Cardiac fibroblast (primary cell): Measurements from ENCODE around the gene RITA1.

Experiments used
- DNase-seq, 2 donors: peaks; one replicate each; pipeline versions ENCODE4 v3.0.0 to v3.0.0-alpha.2; 2010; ENCODE audit warnings: low read depth in 2 of 2
- H3K4me3 ChIP-seq, 2 donors: replicated peaks in 1 of 2; 1 replicate in 1 of 2; 2 replicates in 1 of 2; pipeline ENCODE4 v1.5.1; 2011; ENCODE audit warnings: low read depth in 2 of 2, low read length in 2 of 2, mild to moderate bottlenecking in 2 of 2, moderate library complexity in 1 of 2
- TF ChIP-seq, protein P1 (sequence below): IDR thresholded peaks from one replicate; pipeline ENCODE4 v1.5.1; 2011; ENCODE audit warnings: low read depth, mild to moderate bottlenecking, low read length, inconsistent platforms

The RITA1 gene

DNA sequence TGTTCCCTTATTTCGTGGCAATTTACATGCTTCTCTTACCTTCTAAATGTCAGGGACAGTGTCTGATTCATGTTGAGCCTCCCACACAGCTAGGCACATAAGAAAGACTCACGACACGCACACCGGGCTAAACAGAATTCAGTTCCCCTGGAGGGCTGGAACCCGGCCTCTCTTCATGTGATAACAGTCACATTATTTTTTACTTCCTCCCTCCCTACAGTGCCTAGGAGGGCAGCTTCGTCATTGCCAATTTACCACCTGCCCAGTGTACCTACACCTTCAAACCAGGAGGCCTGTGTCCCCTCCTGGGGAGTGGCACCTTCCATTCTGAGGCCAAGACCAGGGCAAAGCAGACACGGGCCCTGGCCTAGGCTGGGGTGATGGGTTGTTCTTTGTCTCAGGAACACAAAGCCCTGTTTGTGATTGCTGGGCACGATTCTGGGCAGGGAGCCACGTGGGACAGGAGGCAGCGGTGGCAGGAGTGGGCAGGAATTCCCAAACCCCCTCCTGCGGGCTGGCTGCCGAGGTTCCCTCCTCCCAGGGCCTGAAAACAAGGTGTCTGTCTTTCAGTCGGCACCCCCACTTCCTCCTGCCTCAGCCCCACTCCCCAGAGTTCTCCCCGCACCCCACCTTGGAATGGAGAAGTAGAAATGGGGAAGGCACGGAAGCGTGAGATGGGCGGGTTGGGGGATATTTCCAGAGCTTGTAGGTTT, 43.2 kb upstream of the RITA1 start:
- DNase-seq, result no peak
- TF ChIP-seq, protein P1, sequence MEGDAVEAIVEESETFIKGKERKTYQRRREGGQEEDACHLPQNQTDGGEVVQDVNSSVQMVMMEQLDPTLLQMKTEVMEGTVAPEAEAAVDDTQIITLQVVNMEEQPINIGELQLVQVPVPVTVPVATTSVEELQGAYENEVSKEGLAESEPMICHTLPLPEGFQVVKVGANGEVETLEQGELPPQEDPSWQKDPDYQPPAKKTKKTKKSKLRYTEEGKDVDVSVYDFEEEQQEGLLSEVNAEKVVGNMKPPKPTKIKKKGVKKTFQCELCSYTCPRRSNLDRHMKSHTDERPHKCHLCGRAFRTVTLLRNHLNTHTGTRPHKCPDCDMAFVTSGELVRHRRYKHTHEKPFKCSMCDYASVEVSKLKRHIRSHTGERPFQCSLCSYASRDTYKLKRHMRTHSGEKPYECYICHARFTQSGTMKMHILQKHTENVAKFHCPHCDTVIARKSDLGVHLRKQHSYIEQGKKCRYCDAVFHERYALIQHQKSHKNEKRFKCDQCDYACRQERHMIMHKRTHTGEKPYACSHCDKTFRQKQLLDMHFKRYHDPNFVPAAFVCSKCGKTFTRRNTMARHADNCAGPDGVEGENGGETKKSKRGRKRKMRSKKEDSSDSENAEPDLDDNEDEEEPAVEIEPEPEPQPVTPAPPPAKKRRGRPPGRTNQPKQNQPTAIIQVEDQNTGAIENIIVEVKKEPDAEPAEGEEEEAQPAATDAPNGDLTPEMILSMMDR, result no peak

DNA sequence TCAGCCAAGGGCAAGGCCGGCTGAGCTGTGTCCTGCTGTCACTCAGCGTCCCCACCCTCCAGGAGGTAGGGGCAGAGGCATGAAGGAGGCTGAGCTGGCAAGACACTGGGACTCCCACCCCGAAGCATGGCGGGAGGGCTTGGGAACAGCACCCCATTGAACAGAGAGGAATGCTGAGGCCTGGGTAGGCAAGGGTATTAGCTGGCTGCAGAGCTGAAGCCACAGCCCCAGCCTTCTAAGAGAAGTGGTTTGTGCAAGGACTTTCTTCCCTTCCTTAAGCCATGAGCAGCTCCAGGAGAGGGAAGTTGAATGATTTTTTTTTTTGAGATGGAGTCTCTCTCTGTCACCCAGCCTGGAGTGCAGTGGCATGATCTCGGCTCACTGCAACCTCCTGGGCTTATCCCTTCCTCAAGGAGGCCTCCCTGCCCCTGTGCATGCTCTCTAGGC, 42.6 kb upstream of the RITA1 start:
- TF ChIP-seq, protein P1, result no peak
- DNase-seq, result no peak
- H3K4me3 ChIP-seq, result no peak overlapping the region

More for the DNA sequence above, 43.2 kb upstream of the RITA1 start:
- H3K4me3 ChIP-seq, result no peak overlapping the region

DNA sequence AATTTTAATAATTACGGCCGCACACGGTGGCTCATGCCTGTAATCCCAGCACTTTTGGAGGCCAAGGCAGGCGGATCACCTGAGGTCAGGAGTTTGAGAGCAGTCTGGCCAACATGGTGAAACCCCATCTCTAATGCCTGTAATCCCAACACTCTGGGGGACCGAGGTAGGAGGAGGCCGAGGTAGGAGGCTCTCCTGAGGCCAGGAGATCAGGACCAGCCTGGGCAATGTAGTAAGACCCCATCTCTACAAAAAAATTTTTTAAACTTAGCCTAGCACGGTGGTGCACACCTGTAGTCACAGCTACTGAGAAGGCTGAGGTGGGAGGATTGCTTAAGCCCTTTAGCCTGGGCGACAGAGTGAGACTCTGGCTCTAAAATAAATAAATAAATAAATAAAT, 41.6 kb upstream of the RITA1 start:
- DNase-seq, result no peak
- no peak overlapping the region for H3K4me3 ChIP-seq
- TF ChIP-seq, protein P1, result no peak

DNA sequence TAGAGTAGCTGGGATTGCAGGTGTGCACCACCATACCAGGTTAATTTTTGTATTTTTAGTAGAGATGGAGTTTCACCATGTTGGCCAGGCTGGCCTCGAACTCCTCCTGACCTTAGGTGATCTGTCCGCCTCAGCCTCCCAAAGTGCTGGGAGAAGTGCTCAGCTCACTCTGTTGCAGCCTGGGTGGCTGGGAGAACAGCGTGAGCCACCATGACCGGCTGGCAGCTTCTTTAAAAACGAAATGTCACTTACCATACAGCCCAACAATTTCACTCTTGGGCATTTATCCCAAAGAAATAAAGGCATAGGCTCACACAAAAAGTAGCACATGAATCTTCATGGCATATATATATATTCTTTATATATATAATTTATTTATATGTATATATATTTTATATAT, 40.7 kb upstream of the RITA1 start:
- no peak overlapping the region for H3K4me3 ChIP-seq
- TF ChIP-seq, protein P1, result no peak
- DNase-seq, result no peak

DNA sequence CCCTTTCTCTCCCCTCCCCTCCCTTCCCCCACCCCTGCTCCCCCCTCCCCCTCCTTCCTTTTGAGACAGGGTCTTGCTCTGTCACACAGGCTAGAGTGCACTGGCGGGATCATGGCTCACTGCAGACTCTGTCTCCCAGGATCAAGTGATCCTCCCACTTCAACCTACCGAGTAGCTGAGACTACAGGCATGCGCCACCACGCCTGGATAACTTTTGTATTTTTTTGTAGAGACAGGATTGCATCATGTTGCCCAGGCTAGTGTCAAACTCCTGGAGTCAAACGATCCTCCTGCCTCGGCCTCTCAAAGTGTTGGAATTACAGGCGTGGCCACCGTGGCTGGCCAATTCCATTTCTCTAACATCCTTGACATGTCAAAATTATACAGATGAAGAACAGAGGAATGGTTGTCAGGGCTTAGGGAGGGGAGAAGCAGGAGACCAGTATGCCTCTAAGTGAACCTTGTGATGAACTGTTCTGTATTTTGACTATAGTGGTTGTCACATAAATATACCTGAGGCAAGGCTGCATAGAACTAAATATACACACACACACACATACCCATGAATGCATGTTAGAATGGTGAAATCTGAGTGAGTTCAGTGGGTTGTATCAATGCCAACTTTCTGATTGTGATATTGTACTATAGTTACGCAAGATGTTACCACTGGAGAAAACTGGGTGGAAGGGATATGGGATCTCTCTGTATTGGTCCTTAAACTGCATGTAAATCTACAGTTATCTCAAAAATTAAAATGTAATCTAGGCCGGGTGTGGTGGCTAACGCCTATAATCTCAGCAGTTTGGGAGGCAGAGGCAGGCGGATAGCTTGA, 39.6 kb upstream of the RITA1 start:
- TF ChIP-seq, protein P1, result no peak
- H3K4me3 ChIP-seq, result no peak overlapping the region
- peak; percentile 38 to 75 for DNase-seq

DNA sequence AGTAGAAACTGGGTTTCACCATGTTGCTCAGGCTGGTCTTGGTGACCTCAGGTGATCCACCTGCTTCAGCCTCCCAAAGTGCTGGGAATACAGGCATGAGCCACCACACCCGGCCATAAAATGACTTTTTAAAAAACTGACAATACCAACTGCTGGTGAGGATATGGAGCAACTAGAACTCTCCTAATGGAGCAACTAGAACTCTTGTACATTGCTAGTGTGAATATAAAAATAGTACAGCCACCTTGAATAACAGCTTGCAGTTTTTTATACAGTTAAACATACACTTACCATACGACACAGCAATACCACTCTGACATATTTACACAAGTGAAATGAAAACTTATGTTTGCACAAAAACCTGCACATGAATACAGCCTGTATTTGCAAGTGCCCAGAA, 38.5 kb upstream of the RITA1 start:
- TF ChIP-seq, protein P1, result no peak
- no peak for DNase-seq
- H3K4me3 ChIP-seq, result no peak overlapping the region
